SK-N-SH (cell line): ENCODE results near the gene TCTN1. TPM values are rescaled to one million over a fixed set of nuclear protein-coding genes. Genes with fewer than 3 reads are reported as not detected.

Experiments used
- CTCF ChIA-PET: fragments of 300-600, 350-600 bp; formaldehyde crosslinking; extraction: SDS; loops from one replicate; lab custom pipeline; 2021; lab: Yijun Ruan, JAX
- POLR2A ChIA-PET: fragments of 350-600 bp; sonication (Branson Sonifier 250); formaldehyde crosslinking; extraction: SDS; loops from one replicate; lab custom pipeline; 2020; ENCODE audit warnings: antibody characterized with exemption, inconsistent platforms; lab: Yijun Ruan, JAX
- DNase-seq: peaks from one replicate; pipeline ENCODE4 v3.0.0; 2012
- H2AFZ ChIP-seq: fragments of 200-600 bp; sonication (generic); 2 replicates; pipeline ENCODE4 v1.8.1; 2016; ENCODE audit warnings: antibody characterized with exemption, mild to moderate bottlenecking, low read depth
- H3F3A ChIP-seq: fragments of 200-600 bp; sonication (generic); replicated peaks from 2 replicates; pipeline ENCODE3; 2016; ENCODE audit warnings: antibody characterized with exemption, mild to moderate bottlenecking; ENCODE audit not compliant: insufficient read depth
- H3K27ac ChIP-seq, 2 experiments: fragments of 200-500 bp in 1 of 2; fragments of 200-600 bp in 1 of 2; sonication (Bioruptor generic) in 1 of 2; sonication (generic), shearing (Covaris generic) in 1 of 2; 2 replicates each; pipeline versions ENCODE4 v1.5.1 to v1.6.1; 2014 to 2016; ENCODE audit warnings: low read depth in 2 of 2, inconsistent platforms in 1 of 2, low read length in 1 of 2, mild to moderate bottlenecking in 1 of 2, mixed read lengths in 1 of 2
- H3K27me3 ChIP-seq: fragments of 200-600 bp; sonication (generic), shearing (Covaris generic); 2 replicates; pipeline ENCODE4 v1.6.1; 2016; ENCODE audit warnings: mixed run types; ENCODE audit not compliant: insufficient read depth
- H3K36me3 ChIP-seq, 2 experiments: fragments of 200-500 bp in 1 of 2; fragments of 200-600 bp in 1 of 2; sonication (Bioruptor generic) in 1 of 2; sonication (generic) in 1 of 2; replicated peaks in 1 of 2; 2 replicates each; pipeline versions ENCODE3 to v1.5.1; 2014 to 2016; ENCODE audit warnings: low read length in 1 of 2, mild to moderate bottlenecking in 1 of 2; ENCODE audit not compliant: insufficient read depth in 2 of 2, control insufficient read depth in 1 of 2
- H3K4me1 ChIP-seq, 2 experiments: fragments of 200-500 bp in 1 of 2; fragments of 200-600 bp in 1 of 2; sonication (Bioruptor generic) in 1 of 2; sonication (generic), shearing (Covaris generic) in 1 of 2; 2 replicates each; pipeline versions ENCODE4 v1.5.1 to v1.6.1; 2014 to 2016; ENCODE audit warnings: low read depth in 1 of 2, low read length in 1 of 2, mixed run types in 1 of 2; ENCODE audit not compliant: insufficient read depth in 2 of 2, control insufficient read depth in 1 of 2
- H3K4me2 ChIP-seq: fragments of 200-600 bp; sonication (generic), shearing (Covaris generic); 2 replicates; pipeline ENCODE4 v1.6.1; 2017; ENCODE audit warnings: mixed run types
- H3K4me3 ChIP-seq, 2 experiments: fragments of 200-500 bp in 1 of 2; fragments of 200-600 bp in 1 of 2; sonication (Bioruptor generic) in 1 of 2; sonication (generic), shearing (Covaris generic) in 1 of 2; 2 replicates each; pipeline versions ENCODE4 v1.5.1 to v1.8.1; 2014 to 2016; ENCODE audit warnings: low read depth in 2 of 2, inconsistent platforms in 1 of 2, low read length in 1 of 2, mild to moderate bottlenecking in 1 of 2, mixed read lengths in 1 of 2, moderate library complexity in 1 of 2
- H3K79me2 ChIP-seq: fragments of 200-600 bp; sonication (generic); 2 replicates; pipeline ENCODE4 v1.8.1; 2017; ENCODE audit warnings: mild to moderate bottlenecking; ENCODE audit not compliant: insufficient read depth
- H3K9ac ChIP-seq: fragments of 200-600 bp; sonication (generic); 2 replicates; pipeline ENCODE4 v1.6.1; 2017; ENCODE audit warnings: mixed run types
- H3K9me2 ChIP-seq: fragments of 200-600 bp; sonication (generic); 2 replicates; pipeline ENCODE4 v1.6.1; 2017; ENCODE audit warnings: mixed run types
- H3K9me3 ChIP-seq: fragments of 200-600 bp; sonication (generic); 2 replicates; pipeline ENCODE4 v1.6.1; 2017; ENCODE audit warnings: mixed run types, mild to moderate bottlenecking, moderate library complexity
- H4K20me1 ChIP-seq: fragments of 200-600 bp; sonication (generic); 2 replicates; pipeline ENCODE4 v1.6.1; 2017; ENCODE audit warnings: mild to moderate bottlenecking, mixed run types; ENCODE audit not compliant: insufficient read depth
- ELF1 ChIP-seq: IDR thresholded peaks from 2 replicates; pipeline ENCODE4 v1.4.0; 2012
- FOSL2 ChIP-seq: IDR thresholded peaks from 2 replicates; pipeline ENCODE4 v1.4.0; 2012; ENCODE audit warnings: low read depth, mild to moderate bottlenecking, moderate library complexity, borderline replicate concordance
- FOXJ3 ChIP-seq: sonication (generic); formaldehyde crosslinking; IDR thresholded peaks from 2 replicates; pipeline ENCODE4 v1.5.1; 2020; ENCODE audit warnings: mild to moderate bottlenecking, missing genetic modification reagents
- FOXM1 ChIP-seq: IDR thresholded peaks from 2 replicates; pipeline ENCODE4 v1.4.0; 2012; ENCODE audit warnings: low read depth, mild to moderate bottlenecking
- GATA2 ChIP-seq: sonication (generic); formaldehyde crosslinking; IDR thresholded peaks from 2 replicates; pipeline ENCODE4 v1.5.0; 2020; ENCODE audit warnings: mild to moderate bottlenecking, missing genetic modification reagents
- NFIC ChIP-seq: IDR thresholded peaks from 2 replicates; pipeline ENCODE4 v1.4.0; 2012; ENCODE audit warnings: borderline replicate concordance
- RAD21 ChIP-seq: IDR thresholded peaks from 2 replicates; pipeline ENCODE4 v1.6.1; 2012; ENCODE audit warnings: mild to moderate bottlenecking, low read length
- SMC3 ChIP-seq: IDR thresholded peaks from 2 replicates; pipeline ENCODE4 v1.6.1; 2012; ENCODE audit warnings: low read depth, low read length, improper control_type of control experiment
- ZBTB33 ChIP-seq: IDR thresholded peaks from 2 replicates; pipeline ENCODE4 v1.4.0; 2012; ENCODE audit warnings: low read depth, borderline replicate concordance
- WGBS: methylation state at CpG from one replicate; pipeline ENCODE4 v1.1.6; 2017; ENCODE audit warnings: low lambda C conversion rate; 5-methylcytosine and 5-hydroxymethylcytosine counted together
- polyA plus RNA-seq, 3 experiments: library from polyadenylated mRNA; depleted of rRNA; stranded (reverse); fragments of >200 nt; gene quantifications; 2 replicates each; pipeline ENCODE4 v1.2.3, GENCODE V29; 2012
- TF ChIP-seq, protein P1 (sequence below): IDR thresholded peaks from 2 replicates; pipeline ENCODE4 v1.4.0; 2012; ENCODE audit warnings: low read depth, borderline replicate concordance

TCTN1 gene
- polyA plus RNA-seq, 1 of the 3 experiments (the other 2 are of a cell fraction): 40.2 TPM

DNA sequence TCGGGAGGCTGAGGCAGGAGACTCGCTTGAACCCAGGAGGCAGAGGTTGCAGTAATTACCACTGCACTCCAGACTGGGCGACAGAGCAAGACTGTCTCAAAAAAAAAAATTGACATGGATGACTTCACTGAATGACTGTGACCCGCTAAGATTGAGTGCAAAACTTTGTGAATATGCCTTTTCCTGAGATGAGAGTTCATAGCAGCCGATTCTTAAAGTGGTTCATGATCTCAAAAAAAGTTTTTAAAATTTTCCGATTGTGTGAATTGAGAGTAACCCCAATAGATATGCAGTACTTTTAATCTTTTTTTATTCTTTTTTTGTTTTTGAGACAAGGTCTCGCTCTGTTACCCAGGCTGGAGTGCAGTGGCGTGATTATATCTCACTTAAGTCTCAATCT lies 1.2 kb downstream of the TCTN1 start (continued):
- TF ChIP-seq, protein P1, sequence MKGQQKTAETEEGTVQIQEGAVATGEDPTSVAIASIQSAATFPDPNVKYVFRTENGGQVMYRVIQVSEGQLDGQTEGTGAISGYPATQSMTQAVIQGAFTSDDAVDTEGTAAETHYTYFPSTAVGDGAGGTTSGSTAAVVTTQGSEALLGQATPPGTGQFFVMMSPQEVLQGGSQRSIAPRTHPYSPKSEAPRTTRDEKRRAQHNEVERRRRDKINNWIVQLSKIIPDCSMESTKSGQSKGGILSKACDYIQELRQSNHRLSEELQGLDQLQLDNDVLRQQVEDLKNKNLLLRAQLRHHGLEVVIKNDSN: no peak
- TF ChIP-seq FOSL2 (no peak), FOXJ3 (no peak), ELF1 (no peak), NFIC (no peak), ZBTB33 (no peak), RAD21 (no peak)

GRCh38 chr12:110616471-110617115 lies 2.7 kb downstream of the TCTN1 start:
- CTCF ChIA-PET: interaction anchor here (0.7 to 4.3 kb wide), 5 partner anchors 15 to 211 kb away, joined by 3 to 30 read pairs (median 3); no protein-coding TSS in a partner anchor
- POLR2A ChIA-PET: interaction anchor here (0.6 kb wide), 2 partner anchors 261 to 313 kb away, joined by 3 to 4 read pairs; no protein-coding TSS in a partner anchor

GRCh38 chr12:110619534-110619953 lies 5.6 kb downstream of the TCTN1 start:
- Histone ChIP-seq H3K9me2 (no peaks in the 10 kb centered on the region), H3K27ac (no peak overlapping the region), H4K20me1 (no peaks in the 10 kb centered on the region), H3K9ac (no peak overlapping the region), H3K79me2 (peaks cover 8% of the 10 kb centered on the region), H3K4me3 (no peak overlapping the region), H2AFZ (no peak overlapping the region), H3K4me2 (no peak overlapping the region), H3K36me3 (no peaks in the 10 kb centered on the region), H3K9me3 (no peaks in the 10 kb centered on the region), H3F3A (no peaks in the 10 kb centered on the region), H3K4me1 (peaks cover 2 to 10% of the 10 kb centered on the region in 2 experiments; a peak in 3 of 4 replicates), H3K27me3 (no peaks in the 10 kb centered on the region)
- ChIA-PET POLR2A (no interaction called here), CTCF (interaction anchor here (1.2 to 2.2 kb wide), 3 partner anchors 17 to 268 kb away, joined by 3 to 7 read pairs (median 5); no protein-coding TSS in a partner anchor)
- TF ChIP-seq SMC3 (peak; percentile 24; the same call in 1 of the 2 replicates), RAD21 (peak; percentile 47), FOXM1 (no peak)
- peak; percentile 26 for DNase-seq
- 92% methylated on average over 4 of the region's 4 CpGs for WGBS

More at GRCh38 chr12:110616471-110617115, 2.7 kb downstream of the TCTN1 start:
- Histone ChIP-seq H3K36me3 (no peaks in the 10 kb centered on the region), H3K9me2 (no peaks in the 10 kb centered on the region), H3K27me3 (no peaks in the 10 kb centered on the region), H3K4me3 (no peak overlapping the region), H4K20me1 (no peaks in the 10 kb centered on the region), H3K27ac (no peak overlapping the region), H3K4me1 (peaks cover 2 to 12% of the 10 kb centered on the region in 2 experiments; a peak in 3 of 4 replicates), H3K79me2 (peaks cover 12% of the 10 kb centered on the region), H2AFZ (no peak overlapping the region), H3K4me2 (no peak overlapping the region), H3K9me3 (no peaks in the 10 kb centered on the region), H3K9ac (no peak overlapping the region), H3F3A (no peaks in the 10 kb centered on the region)
- no peak for TF ChIP-seq FOXM1
- TF ChIP-seq GATA2 (CRISPR knock-in tag): no peak
- DNase-seq: no peak
- 91% methylated on average over 5 of the region's 5 CpGs for WGBS
